Measurements from ENCODE around the gene SLU7.
A peak's percentile ranks its signal among the peaks of the same experiment; 100 is the strongest.

The SLU7 gene

DNA sequence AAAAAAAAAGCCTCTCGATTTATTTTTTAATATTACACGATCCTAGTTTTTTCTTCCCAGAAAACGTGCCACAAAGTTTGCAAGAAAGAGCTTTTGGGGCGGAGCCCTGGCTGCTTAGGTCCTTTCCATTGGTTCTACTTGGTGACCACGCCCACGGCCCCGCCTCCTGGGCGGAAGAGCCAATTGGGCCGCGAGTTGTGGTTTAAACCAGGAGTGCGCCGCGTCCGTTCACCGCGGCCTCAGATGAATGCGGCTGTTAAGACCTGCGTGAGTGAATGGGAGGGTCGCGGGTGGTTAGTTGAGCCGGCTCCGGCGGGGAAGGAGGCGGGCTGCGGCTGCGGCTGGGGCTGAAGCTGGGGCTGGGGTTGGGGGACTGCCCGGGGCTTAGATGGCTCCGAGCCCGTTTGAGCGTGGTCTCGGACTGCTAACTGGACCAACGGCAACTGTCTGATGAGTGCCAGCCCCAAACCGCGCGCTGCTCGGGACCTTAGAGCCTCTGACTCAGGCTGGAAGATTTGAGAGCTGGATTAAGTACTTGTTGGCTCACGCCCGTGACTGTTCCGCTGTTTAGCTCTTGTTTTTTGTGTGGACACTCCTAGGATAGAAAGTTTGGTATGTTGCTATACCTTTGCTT lies 2.9 kb upstream of the SLU7 start, which contains the start of gene PTTG1:
Gene PTTG1, plus strand, starts transcription at position 231 of the 634 bp plus-strand sequence. CDS start 458 bp downstream, outside the sequence.
- H3K9me3 Mint-ChIP-seq: no peaks in the 10 kb centered on the region
- H3K4me1 Mint-ChIP-seq: peaks cover 31 to 62% of the 10 kb centered on the region in 2 donors
- peak; percentile 84 for DNase-seq
- peak within 1 kb of the TSS; percentile 93 to 94 for H3K4me3 Mint-ChIP-seq
- H3K27me3 Mint-ChIP-seq: no peaks in the 10 kb centered on the region
- peak within 1 kb of the TSS; percentile 92 for H3K27ac Mint-ChIP-seq
- peaks cover 8 to 12% of the 10 kb centered on the region in 2 donors for H3K36me3 Mint-ChIP-seq
- peak; percentile 73 to 77 for ATAC-seq (replicated peaks)

GRCh38 chr5:160420331-160420610 lies 1.4 kb upstream of the SLU7 start:
- H3K27me3 Mint-ChIP-seq: no peaks in the 10 kb centered on the region
- DNase-seq (no peak), ATAC-seq (replicated peaks) (no peak)
- H3K9me3 Mint-ChIP-seq: no peaks in the 10 kb centered on the region
- peak overlapping the region; percentile 91 to 100 for H3K4me3 Mint-ChIP-seq
- H3K4me1 Mint-ChIP-seq: peaks cover 35 to 69% of the 10 kb centered on the region in 2 donors
- H3K36me3 Mint-ChIP-seq: peaks cover 10 to 12% of the 10 kb centered on the region in 2 donors
- H3K27ac Mint-ChIP-seq: peak overlapping the region; percentile 94

GRCh38 chr5:160419458-160420330 lies 813 bp upstream of the SLU7 start:
- Mint-ChIP-seq H3K4me3 (peak overlapping the region; percentile 91 to 100), H3K36me3 (peaks cover 10 to 12% of the 10 kb centered on the region in 2 donors), H3K27ac (peak overlapping the region; percentile 94), H3K27me3 (no peaks in the 10 kb centered on the region), H3K4me1 (peaks cover 32 to 64% of the 10 kb centered on the region in 2 donors), H3K9me3 (no peaks in the 10 kb centered on the region)
- ATAC-seq (replicated peaks): no peak
- DNase-seq: no peak

GRCh38 chr5:160399402-160400353 lies 19.2 kb downstream of the SLU7 start, which contains the start of gene FAM200C:
Gene FAM200C, minus strand, starts transcription at chr5:160400054. Its CDS starts 4,564 bp downstream, at chr5:160395490.
- Mint-ChIP-seq H3K4me1 (peaks cover 5 to 6% of the 10 kb centered on the region in 2 donors), H3K27ac (peak within 1 kb of the TSS; percentile 92), H3K36me3 (peaks cover 12 to 16% of the 10 kb centered on the region in 2 donors), H3K27me3 (no peaks in the 10 kb centered on the region), H3K9me3 (no peaks in the 10 kb centered on the region), H3K4me3 (peak within 1 kb of the TSS; percentile 90 to 93)
- peak; percentile 71 for DNase-seq
- peak; percentile 89 to 92 for ATAC-seq (replicated peaks)

DNA sequence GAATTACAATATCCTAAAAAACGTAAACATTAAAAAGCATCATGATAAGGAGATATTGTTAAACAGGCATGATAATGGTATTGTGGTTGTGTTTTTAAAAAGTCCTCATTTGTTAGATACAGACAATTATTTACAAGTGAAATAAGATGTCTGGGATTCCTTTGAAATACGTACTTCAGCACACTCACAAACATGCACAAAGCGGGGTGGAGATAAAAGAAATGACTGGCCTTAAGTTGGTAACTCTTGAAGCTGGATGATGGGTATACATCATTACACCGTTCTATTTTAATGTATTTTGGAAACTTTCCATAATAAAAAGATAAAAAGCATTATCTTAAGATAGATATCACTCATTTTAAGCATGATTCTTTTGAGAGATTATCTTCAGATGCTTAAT lies 20.1 kb downstream of the SLU7 start:
- DNase-seq (no peak), ATAC-seq (replicated peaks) (no peak)
- H3K4me3 Mint-ChIP-seq: peak overlapping the region; percentile 90 to 93
- H3K9me3 Mint-ChIP-seq: no peaks in the 10 kb centered on the region
- H3K27me3 Mint-ChIP-seq: no peaks in the 10 kb centered on the region
- H3K27ac Mint-ChIP-seq: no peak overlapping the region
- peaks cover 6 to 9% of the 10 kb centered on the region in 2 donors for H3K36me3 Mint-ChIP-seq
- peaks cover 5 to 6% of the 10 kb centered on the region in 2 donors for H3K4me1 Mint-ChIP-seq

DNA sequence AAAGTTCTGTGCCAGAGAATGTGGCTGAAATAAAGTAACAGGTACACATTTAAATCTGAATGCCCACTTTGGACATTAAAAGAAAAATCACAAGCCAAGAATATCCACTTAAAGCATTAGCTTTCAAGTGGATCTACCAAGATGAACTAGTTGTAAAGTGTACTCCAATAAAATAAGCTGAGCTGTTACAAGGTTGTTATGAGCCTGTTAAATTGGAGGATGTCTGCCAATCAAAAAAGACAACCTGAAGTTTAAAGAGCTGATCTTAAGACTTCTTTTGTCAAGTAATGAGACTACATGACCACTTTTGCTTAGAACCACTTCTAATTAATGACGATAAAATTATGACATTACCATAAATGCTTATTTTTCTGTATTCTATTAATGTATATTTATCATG lies 21.4 kb downstream of the SLU7 start:
- ATAC-seq (replicated peaks): no peak
- peaks cover 5 to 6% of the 10 kb centered on the region in 2 donors for H3K4me1 Mint-ChIP-seq
- H3K4me3 Mint-ChIP-seq: no peak overlapping the region
- peaks cover under 1 to 3% of the 10 kb centered on the region in 2 donors for H3K36me3 Mint-ChIP-seq
- H3K27ac Mint-ChIP-seq: no peak overlapping the region
- H3K9me3 Mint-ChIP-seq: no peaks in the 10 kb centered on the region
- no peaks in the 10 kb centered on the region for H3K27me3 Mint-ChIP-seq
- DNase-seq: no peak

GRCh38 chr5:160395111-160395510 lies 23.8 kb downstream of the SLU7 start:
- Mint-ChIP-seq H3K9me3 (no peaks in the 10 kb centered on the region), H3K4me1 (peaks cover 3 to 5% of the 10 kb centered on the region in 2 donors), H3K27me3 (no peaks in the 10 kb centered on the region), H3K36me3 (peaks cover 0 to 2% of the 10 kb centered on the region in 2 donors), H3K27ac (no peak overlapping the region), H3K4me3 (no peak overlapping the region)
- DNase-seq: no peak
- no peak for ATAC-seq (replicated peaks)

- Mint-ChIP-seq H3K27me3 (no peaks in the 10 kb centered on the region), H3K9me3 (peaks cover 10 to 14% of the 10 kb centered on the region in 2 donors), H3K27ac (no peak overlapping the region), H3K4me3 (no peak overlapping the region), H3K36me3 (peaks cover 3 to 17% of the 10 kb centered on the region in 2 donors), H3K4me1 (no peaks in the 10 kb centered on the region)
- ATAC-seq (replicated peaks): no peak
- DNase-seq: no peak
These were observed 27.8 kb downstream of the SLU7 start for GRCh38 chr5:160390787-160391696.

DNA sequence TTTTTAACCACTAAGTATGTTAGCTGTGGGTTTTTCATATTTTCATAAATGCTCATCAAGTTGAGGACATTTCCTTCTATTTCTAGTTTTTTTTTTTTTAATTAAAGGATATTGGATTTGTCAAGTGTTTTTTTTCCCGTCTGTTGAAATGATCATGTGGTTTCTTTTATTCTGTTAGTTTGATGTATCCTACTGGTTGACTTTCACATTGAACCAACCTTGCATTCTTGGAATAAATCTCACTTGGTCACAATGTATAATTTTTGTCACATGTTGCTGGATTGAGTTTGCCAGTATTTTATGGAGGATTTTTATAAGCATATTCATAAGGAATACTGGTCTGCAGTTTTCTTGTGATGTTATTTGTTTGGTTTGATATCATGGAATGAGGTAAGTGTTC lies 31.4 kb downstream of the SLU7 start:
- DNase-seq (no peak), ATAC-seq (replicated peaks) (no peak)
- no peak overlapping the region for H3K27ac Mint-ChIP-seq
- H3K27me3 Mint-ChIP-seq: no peaks in the 10 kb centered on the region
- H3K9me3 Mint-ChIP-seq: peaks cover 10 to 14% of the 10 kb centered on the region in 2 donors
- peaks cover 4 to 9% of the 10 kb centered on the region in 2 donors for H3K4me1 Mint-ChIP-seq
- H3K4me3 Mint-ChIP-seq: no peak overlapping the region
- H3K36me3 Mint-ChIP-seq: peaks cover 3 to 17% of the 10 kb centered on the region in 2 donors

DNA sequence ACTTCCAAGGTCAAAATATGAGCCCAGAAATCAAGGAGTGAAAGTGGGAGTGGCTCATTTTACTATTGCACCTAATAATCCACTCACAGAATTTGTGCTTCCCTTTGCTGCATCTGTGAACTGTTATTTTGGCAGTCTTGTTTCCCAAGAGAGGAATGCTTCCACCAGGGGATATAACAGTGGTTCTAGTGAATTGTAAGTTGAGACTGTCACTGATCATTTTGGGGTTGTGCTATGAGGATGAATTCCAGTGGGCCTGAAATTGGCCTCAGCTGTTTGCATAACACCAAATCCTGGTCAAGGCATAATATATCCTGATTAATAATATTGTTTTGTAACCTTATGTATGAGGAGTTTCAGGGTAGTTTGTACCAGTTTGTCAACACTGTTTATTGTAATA lies 33.4 kb downstream of the SLU7 start:
- peaks cover 4 to 9% of the 10 kb centered on the region in 2 donors for H3K4me1 Mint-ChIP-seq
- H3K4me3 Mint-ChIP-seq: no peak overlapping the region
- peaks cover 3 to 17% of the 10 kb centered on the region in 2 donors for H3K36me3 Mint-ChIP-seq
- peaks cover 10 to 14% of the 10 kb centered on the region in 2 donors for H3K9me3 Mint-ChIP-seq
- no peaks in the 10 kb centered on the region for H3K27me3 Mint-ChIP-seq
- ATAC-seq (replicated peaks) (no peak), DNase-seq (no peak)
- H3K27ac Mint-ChIP-seq: no peak overlapping the region

DNA sequence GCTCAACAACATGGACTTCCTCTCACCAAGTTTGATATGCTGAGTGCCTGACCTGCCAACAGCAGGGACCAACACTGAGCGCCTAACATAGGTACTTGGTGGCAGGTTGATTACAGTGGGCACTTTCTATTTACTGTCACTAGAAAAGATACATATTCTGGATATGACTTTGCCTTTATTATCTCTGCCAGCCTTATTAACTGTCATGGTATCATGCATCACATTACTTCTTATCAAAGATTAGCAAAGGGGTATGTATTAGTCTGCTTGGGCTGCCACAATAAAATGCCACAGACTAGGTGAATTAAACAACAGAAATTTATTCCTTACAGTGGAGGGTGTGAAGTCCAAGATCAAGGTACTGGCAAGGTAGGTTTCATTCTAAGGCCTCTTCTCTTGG lies 34.2 kb downstream of the SLU7 start:
- no peak overlapping the region for H3K27ac Mint-ChIP-seq
- DNase-seq: no peak
- no peak for ATAC-seq (replicated peaks)
- no peak overlapping the region for H3K4me3 Mint-ChIP-seq
- H3K9me3 Mint-ChIP-seq: peaks cover 10 to 14% of the 10 kb centered on the region in 2 donors
- peaks cover 4 to 9% of the 10 kb centered on the region in 2 donors for H3K4me1 Mint-ChIP-seq
- H3K27me3 Mint-ChIP-seq: peaks cover 0 to 3% of the 10 kb centered on the region in 2 donors
- H3K36me3 Mint-ChIP-seq: peaks cover 3 to 17% of the 10 kb centered on the region in 2 donors

DNA sequence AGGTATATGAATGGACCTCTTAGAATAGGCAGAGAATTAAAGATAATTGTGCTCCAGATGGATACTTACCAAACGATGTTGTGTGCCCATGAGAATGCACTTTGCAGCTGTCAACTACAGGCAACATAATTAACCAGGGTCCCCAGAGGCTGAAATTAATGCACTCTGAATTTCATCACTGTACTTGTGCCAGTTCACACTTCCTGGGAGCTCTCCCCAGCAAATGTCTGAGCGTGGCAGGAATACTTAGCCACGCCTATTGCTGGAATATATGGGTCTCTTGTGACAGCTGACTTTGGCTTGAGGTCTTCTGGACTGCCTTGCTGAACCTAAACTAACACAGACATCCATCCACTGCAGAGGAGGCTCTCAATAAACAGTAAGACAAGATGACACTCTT lies 36.5 kb downstream of the SLU7 start:
- DNase-seq: no peak
- Mint-ChIP-seq H3K36me3 (peaks cover 0 to 3% of the 10 kb centered on the region in 2 donors), H3K9me3 (peaks cover 0 to 4% of the 10 kb centered on the region in 2 donors), H3K4me1 (peaks cover 4 to 9% of the 10 kb centered on the region in 2 donors), H3K27ac (no peak overlapping the region), H3K27me3 (peaks cover 0 to 11% of the 10 kb centered on the region in 2 donors), H3K4me3 (no peak overlapping the region)
- no peak for ATAC-seq (replicated peaks)

DNA sequence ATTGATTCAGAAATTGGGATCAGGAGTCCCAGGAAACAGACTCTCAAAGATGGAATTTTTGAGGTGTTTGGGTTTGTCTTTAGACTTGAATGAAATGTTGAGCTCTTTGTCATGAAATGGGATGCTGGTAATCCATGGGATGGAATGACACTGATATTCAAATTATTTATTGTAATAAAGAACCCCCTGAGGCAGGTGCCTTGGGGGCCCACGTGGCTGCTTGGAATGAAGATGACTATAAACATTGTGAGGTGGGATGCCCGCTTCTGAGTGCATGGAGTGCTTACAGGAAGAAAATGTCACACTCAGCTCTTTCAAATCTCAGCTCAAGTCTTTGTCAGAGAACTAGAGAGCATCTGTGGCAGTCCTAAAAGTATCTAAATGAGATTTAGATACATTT lies 38.8 kb downstream of the SLU7 start:
- Mint-ChIP-seq H3K36me3 (no peaks in the 10 kb centered on the region), H3K4me1 (peaks cover 4 to 9% of the 10 kb centered on the region in 2 donors)

More for the DNA sequence above, 38.8 kb downstream of the SLU7 start:
- Mint-ChIP-seq H3K4me3 (no peak overlapping the region), H3K27ac (no peak overlapping the region), H3K27me3 (peaks cover 19 to 22% of the 10 kb centered on the region in 2 donors), H3K9me3 (no peaks in the 10 kb centered on the region)
- DNase-seq: no peak
- ATAC-seq (replicated peaks): no peak
